ENCODE measurements around the gene IQGAP2.

DNA sequence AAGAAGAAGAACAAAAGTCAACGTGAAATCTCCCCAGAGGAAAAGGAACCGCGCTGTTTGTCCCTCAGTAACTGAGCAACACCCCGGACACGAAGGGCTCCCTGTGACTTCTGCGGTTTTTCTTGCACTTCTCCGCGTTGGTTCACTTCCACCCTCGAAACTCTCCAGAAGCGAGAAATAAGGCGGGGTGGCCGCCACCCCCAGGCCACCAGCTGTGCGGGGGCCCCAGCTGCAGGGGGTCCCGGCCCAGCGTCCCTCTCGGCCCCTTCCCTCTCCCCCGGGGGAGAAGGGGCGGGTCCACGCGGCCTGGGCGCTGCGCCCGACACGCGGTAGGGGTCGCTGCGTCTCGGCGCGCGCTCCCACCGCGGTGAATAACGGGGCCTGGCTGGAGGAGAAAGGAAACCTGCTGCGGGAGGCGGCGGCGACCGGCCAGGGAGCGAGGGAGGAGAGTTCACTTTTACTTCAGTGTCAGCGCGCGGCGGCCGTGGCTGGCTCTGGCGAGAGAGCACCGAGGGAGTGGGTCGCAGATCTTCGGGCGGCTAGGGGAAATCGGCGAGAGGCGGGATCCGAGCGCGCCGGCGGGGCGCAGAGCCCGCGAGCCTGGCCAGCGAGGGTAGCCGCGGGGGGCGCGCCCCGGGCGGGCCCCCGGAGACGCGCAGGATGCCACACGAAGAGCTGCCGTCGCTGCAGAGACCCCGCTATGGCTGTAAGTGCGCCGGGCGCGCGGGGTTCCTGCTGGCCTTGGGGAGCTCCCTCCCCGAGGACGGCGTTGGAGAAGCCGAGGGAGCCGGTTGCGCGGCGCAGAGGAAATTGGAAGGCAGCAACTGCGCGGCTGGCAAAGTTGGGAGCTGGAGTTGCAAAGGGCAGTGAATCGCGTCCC is at the start of gene IQGAP2:
- TF ChIP-seq GLIS3 (CRISPR knock-in tag; IDR thresholded peaks at IDR 0.05), result 0 out of 2 replicates have a peak, but pooled peaks have one; percentile 11
- no peak for TF ChIP-seq CSDC2 (CRISPR knock-in tag; IDR thresholded peaks at IDR 0.05)
- no peak for TF ChIP-seq ISL1 (CRISPR knock-in tag; IDR thresholded peaks at IDR 0.05)

Measured in SK-N-SH treated with all-trans-retinoic acid at 6 μM for 48 hours (cell line).